Measurements from ENCODE around the gene CHRNA9. TPM values are rescaled to one million over a fixed set of nuclear protein-coding genes. Genes with fewer than 3 reads are reported as not detected.

The CHRNA9 gene
- total RNA-seq, 2 experiments from 2014 or later = 0.26 to 0.82 TPM

DNA sequence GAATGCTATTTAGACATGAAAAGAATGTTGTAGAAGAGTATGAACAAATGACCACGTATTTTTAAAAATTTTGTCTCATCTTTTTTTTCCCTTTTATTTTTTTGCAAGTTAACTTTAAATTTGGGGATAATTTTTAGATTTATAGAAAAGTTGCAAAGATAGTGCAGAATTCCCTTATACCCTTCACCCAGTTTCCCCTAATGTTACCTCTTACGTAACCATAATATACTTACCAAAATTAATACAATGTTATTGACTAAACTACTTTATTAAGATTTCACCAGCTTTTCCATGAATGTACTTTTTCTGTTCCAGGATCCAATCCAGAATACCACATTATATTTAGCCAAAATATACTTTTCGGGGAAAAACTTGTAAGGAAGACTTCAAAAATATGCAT is 12.3 kb downstream of the CHRNA9 start:
- peaks cover 7% of the 10 kb centered on the region for H3K9me3 Mint-ChIP-seq (ENCODE audit: insufficient read depth)
- no peak overlapping the region for H3K4me3 Mint-ChIP-seq
- H3K36me3 Mint-ChIP-seq (ENCODE audit: low read depth) = peaks cover 6% of the 10 kb centered on the region
- DNase-seq (no peak), ATAC-seq (no peak)
- H3K27me3 Mint-ChIP-seq (ENCODE audit: low read depth) = peaks cover 3% of the 10 kb centered on the region
- POLR2A ChIA-PET = no interaction called here
- H3K27ac Mint-ChIP-seq = no peak overlapping the region
- H3K4me1 Mint-ChIP-seq (ENCODE audit: low read depth) = peaks cover 13% of the 10 kb centered on the region
- CTCF ChIA-PET = interaction anchor here (1.6 kb wide), 1 partner anchor 30 kb away, joined by 4 read pairs; no protein-coding TSS in a partner anchor

- H3K27ac Mint-ChIP-seq = no peak overlapping the region
- peaks cover 13% of the 10 kb centered on the region for H3K4me1 Mint-ChIP-seq (ENCODE audit: low read depth)
- no peaks in the 10 kb centered on the region for H3K27me3 Mint-ChIP-seq (ENCODE audit: low read depth)
- ChIA-PET CTCF (interaction anchor here (1.6 kb wide), 1 partner anchor 31 kb away, joined by 4 read pairs; no protein-coding TSS in a partner anchor), POLR2A (no interaction called here)
- H3K4me3 Mint-ChIP-seq = no peak overlapping the region
- peaks cover 4% of the 10 kb centered on the region for H3K9me3 Mint-ChIP-seq (ENCODE audit: insufficient read depth)
- ATAC-seq (no peak), DNase-seq (no peak)
- peaks cover 3% of the 10 kb centered on the region for H3K36me3 Mint-ChIP-seq (ENCODE audit: low read depth)
Measured at GRCh38 chr4:40348000-40348399, 12.9 kb downstream of the CHRNA9 start.

DNA sequence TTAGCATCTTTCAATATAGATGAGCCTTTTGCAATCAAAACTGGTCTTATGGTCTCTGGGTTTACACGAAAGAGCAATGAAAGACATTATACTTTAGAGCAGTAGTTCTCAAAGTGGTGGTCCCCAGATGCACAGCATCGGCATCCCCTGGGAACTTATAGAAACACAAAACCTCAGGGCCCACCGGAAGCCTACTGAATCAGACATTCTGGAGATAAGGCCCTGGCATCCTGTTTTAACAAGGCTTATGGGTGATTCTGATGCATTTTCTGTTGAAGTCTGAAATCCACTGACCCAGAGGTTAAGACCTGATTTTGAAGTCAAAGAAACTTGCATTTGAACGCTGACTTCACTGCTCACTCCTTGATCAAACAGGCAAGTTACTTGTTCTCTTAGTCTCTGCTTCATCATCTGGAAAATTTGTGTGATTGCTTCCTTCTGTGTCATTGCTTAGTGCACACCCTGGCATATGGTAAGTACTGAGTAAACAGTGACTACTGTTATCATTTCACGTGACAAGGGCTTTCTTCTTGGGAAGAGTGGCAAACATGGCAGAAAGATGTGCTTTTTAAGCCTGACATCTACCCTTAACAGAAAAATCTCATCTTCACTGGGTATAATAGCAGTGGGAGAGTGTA is 14.5 kb downstream of the CHRNA9 start:
- peaks cover 4% of the 10 kb centered on the region for H3K9me3 Mint-ChIP-seq (ENCODE audit: insufficient read depth)
- peak overlapping the region; percentile 64 for H3K27ac Mint-ChIP-seq
- ChIA-PET CTCF (no interaction called here), POLR2A (no interaction called here)
- DNase-seq = no peak
- peaks cover 13% of the 10 kb centered on the region for H3K4me1 Mint-ChIP-seq (ENCODE audit: low read depth)
- no peak overlapping the region for H3K4me3 Mint-ChIP-seq
- H3K27me3 Mint-ChIP-seq (ENCODE audit: low read depth) = no peaks in the 10 kb centered on the region
- peak; percentile 36 for ATAC-seq
- H3K36me3 Mint-ChIP-seq (ENCODE audit: low read depth) = peaks cover 3% of the 10 kb centered on the region

DNA sequence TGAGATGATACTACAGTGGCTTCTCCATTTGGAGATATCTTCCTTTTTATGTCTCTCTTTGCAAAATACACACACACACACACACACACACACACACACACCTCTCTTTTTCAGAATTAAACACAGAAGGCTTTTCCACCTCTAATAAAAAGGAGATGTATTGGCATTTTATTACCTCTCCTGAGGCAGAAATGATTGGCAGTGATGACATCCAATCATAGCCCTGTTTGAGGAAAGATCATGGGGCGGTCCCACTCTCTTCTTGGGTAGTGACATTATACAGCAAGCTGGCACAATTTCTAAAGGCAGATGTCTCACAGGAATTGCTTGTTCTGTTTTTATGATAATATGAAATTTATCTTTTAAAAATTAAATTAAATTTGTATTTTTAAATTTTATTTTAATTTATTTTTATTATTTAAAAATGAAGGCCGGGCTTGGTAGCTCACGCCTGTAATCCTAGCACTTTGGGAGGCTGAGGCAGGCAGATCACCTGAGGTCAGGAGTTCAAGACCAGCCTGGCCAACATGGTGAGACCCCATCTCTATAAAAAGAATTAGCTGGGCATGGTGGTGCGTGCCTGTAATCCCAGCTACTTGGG is 15.6 kb downstream of the CHRNA9 start:
- DNase-seq (no peak), ATAC-seq (no peak)
- Mint-ChIP-seq H3K4me3 (no peak overlapping the region), H3K27ac (no peak overlapping the region), H3K4me1 (ENCODE audit: low read depth) (peaks cover 13% of the 10 kb centered on the region), H3K36me3 (ENCODE audit: low read depth) (peaks cover 3% of the 10 kb centered on the region), H3K9me3 (ENCODE audit: insufficient read depth) (peaks cover 4% of the 10 kb centered on the region), H3K27me3 (ENCODE audit: low read depth) (no peaks in the 10 kb centered on the region)
- POLR2A ChIA-PET = no interaction called here
- CTCF ChIA-PET = no interaction called here

GRCh38 chr4:40354158-40354557 is 19.0 kb downstream of the CHRNA9 start:
- Mint-ChIP-seq H3K27me3 (ENCODE audit: low read depth) (peaks cover 6% of the 10 kb centered on the region), H3K4me1 (ENCODE audit: low read depth) (peaks cover 12% of the 10 kb centered on the region), H3K27ac (no peak overlapping the region), H3K4me3 (no peak overlapping the region), H3K36me3 (ENCODE audit: low read depth) (no peaks in the 10 kb centered on the region), H3K9me3 (ENCODE audit: insufficient read depth) (peaks cover 4% of the 10 kb centered on the region)
- DNase-seq = no peak
- ChIA-PET CTCF (interaction anchor here (0.6 kb wide), 1 partner anchor 96 kb away, joined by 3 read pairs; no protein-coding TSS in a partner anchor), POLR2A (no interaction called here)
- no peak for ATAC-seq

- Mint-ChIP-seq H3K4me1 (ENCODE audit: low read depth) (peaks cover 2% of the 10 kb centered on the region), H3K27ac (no peak overlapping the region), H3K9me3 (ENCODE audit: insufficient read depth) (peaks cover 4% of the 10 kb centered on the region), H3K36me3 (ENCODE audit: low read depth) (no peaks in the 10 kb centered on the region), H3K27me3 (ENCODE audit: low read depth) (peaks cover 8% of the 10 kb centered on the region), H3K4me3 (no peak overlapping the region)
- ChIA-PET CTCF (no interaction called here), POLR2A (no interaction called here)
- no peak for ATAC-seq
- DNase-seq = no peak
Measured at GRCh38 chr4:40355131-40355530, 20.0 kb downstream of the CHRNA9 start.

- POLR2A ChIA-PET = no interaction called here
Measured at GRCh38 chr4:40357738-40358137, 22.6 kb downstream of the CHRNA9 start.

DNA sequence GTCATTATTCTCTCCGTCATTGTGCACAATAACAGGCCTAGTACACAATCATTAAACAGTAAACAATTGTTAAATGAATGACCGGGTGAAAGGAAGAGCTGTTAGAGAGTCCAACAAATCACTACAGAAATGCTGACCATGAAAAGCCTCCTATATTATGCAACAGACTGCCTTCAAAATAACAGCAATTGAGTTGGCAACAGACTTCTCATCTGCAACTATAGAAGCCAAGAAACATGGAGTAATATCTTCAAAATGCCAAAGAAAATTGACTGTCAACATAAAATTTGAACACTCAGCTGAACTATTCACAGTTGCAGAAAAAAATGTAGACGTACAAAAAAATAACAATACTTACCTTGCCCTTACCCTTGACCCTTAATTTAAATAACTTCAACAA is 26.2 kb downstream of the CHRNA9 start:
- Mint-ChIP-seq H3K36me3 (ENCODE audit: low read depth) (no peaks in the 10 kb centered on the region), H3K9me3 (ENCODE audit: insufficient read depth) (peaks cover 3% of the 10 kb centered on the region), H3K4me3 (no peak overlapping the region), H3K27me3 (ENCODE audit: low read depth) (peaks cover 8% of the 10 kb centered on the region), H3K27ac (no peak overlapping the region), H3K4me1 (ENCODE audit: low read depth) (no peaks in the 10 kb centered on the region)
- ChIA-PET CTCF (no interaction called here), POLR2A (no interaction called here)
- no peak for DNase-seq
- ATAC-seq = no peak

More at GRCh38 chr4:40357738-40358137, 22.6 kb downstream of the CHRNA9 start:
- H3K4me3 Mint-ChIP-seq = no peak overlapping the region
- no peak overlapping the region for H3K27ac Mint-ChIP-seq
- H3K9me3 Mint-ChIP-seq (ENCODE audit: insufficient read depth) = peaks cover 3% of the 10 kb centered on the region
- CTCF ChIA-PET = no interaction called here
- no peaks in the 10 kb centered on the region for H3K4me1 Mint-ChIP-seq (ENCODE audit: low read depth)
- no peaks in the 10 kb centered on the region for H3K36me3 Mint-ChIP-seq (ENCODE audit: low read depth)
- no peak for DNase-seq
- ATAC-seq = no peak
- peaks cover 8% of the 10 kb centered on the region for H3K27me3 Mint-ChIP-seq (ENCODE audit: low read depth)

DNA sequence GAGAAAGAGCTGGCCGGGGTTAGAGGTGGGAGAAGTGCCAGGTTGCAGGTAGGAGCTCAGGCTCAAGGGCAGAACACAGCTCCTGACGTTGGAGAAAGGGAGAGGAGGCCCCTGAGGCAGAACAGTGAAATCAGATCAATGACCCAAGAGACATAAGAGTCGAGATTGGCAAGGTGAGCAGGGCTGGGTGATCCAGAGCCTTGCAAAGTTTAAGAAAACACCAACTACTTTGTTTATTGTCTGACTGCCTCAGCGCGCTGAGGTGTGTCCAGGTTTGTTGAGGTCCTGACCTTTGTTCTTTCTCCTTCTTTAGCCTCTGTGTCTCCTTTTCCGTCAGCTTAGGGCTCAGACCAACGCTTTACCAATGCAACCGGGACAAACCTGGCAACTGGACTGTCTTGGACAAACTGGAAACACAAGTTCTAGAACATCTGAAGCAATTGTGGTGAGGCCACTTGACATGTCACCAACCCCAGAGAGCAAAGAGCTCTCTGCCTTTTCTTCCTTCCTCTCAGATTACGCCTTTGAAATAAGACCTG is 28.3 kb downstream of the CHRNA9 start:
- H3K36me3 Mint-ChIP-seq (ENCODE audit: low read depth) = no peaks in the 10 kb centered on the region
- no peaks in the 10 kb centered on the region for H3K4me1 Mint-ChIP-seq (ENCODE audit: low read depth)
- ATAC-seq = no peak
- CTCF ChIA-PET = no interaction called here
- DNase-seq = no peak
- peaks cover 2% of the 10 kb centered on the region for H3K27me3 Mint-ChIP-seq (ENCODE audit: low read depth)
- H3K4me3 Mint-ChIP-seq = no peak overlapping the region
- POLR2A ChIA-PET = no interaction called here
- no peak overlapping the region for H3K27ac Mint-ChIP-seq
- peaks cover 3% of the 10 kb centered on the region for H3K9me3 Mint-ChIP-seq (ENCODE audit: insufficient read depth)

- H3K4me1 Mint-ChIP-seq (ENCODE audit: low read depth) = no peaks in the 10 kb centered on the region
- DNase-seq (no peak), ATAC-seq (no peak)
- peaks cover 3% of the 10 kb centered on the region for H3K9me3 Mint-ChIP-seq (ENCODE audit: insufficient read depth)
- no peak overlapping the region for H3K4me3 Mint-ChIP-seq
- ChIA-PET CTCF (no interaction called here), POLR2A (no interaction called here)
- H3K27ac Mint-ChIP-seq = no peak overlapping the region
- H3K27me3 Mint-ChIP-seq (ENCODE audit: low read depth) = peaks cover 2% of the 10 kb centered on the region
- no peaks in the 10 kb centered on the region for H3K36me3 Mint-ChIP-seq (ENCODE audit: low read depth)
Measured at GRCh38 chr4:40363945-40364344, 28.8 kb downstream of the CHRNA9 start.

GRCh38 chr4:40365766-40366165 is 30.6 kb downstream of the CHRNA9 start:
- Mint-ChIP-seq H3K36me3 (ENCODE audit: low read depth) (no peaks in the 10 kb centered on the region), H3K4me3 (no peak overlapping the region), H3K27me3 (ENCODE audit: low read depth) (no peaks in the 10 kb centered on the region), H3K27ac (no peak overlapping the region), H3K4me1 (ENCODE audit: low read depth) (no peaks in the 10 kb centered on the region), H3K9me3 (ENCODE audit: insufficient read depth) (peaks cover 3% of the 10 kb centered on the region)
- POLR2A ChIA-PET = no interaction called here
- DNase-seq = no peak
- no peak for ATAC-seq
- CTCF ChIA-PET = no interaction called here

DNA sequence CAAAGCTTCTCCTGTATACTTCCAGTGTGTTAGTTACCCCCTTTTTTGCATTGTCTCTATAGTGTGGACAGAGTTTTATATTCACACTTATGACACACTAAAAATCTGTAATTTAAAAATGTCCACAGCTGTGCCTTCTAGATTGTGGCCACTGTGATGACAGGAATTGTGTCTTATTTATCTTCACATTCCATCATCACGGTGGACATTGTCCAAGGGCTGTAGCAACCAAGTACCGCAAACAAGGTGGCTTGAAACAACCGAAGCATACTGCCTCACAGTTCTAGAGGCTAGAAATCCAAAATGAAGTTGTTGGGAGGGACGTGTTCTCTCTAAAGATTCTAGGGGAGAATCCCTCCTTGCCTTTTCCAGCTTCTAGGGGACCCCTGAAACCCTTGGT is 32.3 kb downstream of the CHRNA9 start:
- CTCF ChIA-PET = interaction anchor here (0.7 kb wide), 1 partner anchor 42 kb away, joined by 3 read pairs; no protein-coding TSS in a partner anchor
- H3K4me1 Mint-ChIP-seq (ENCODE audit: low read depth) = no peaks in the 10 kb centered on the region
- H3K9me3 Mint-ChIP-seq (ENCODE audit: insufficient read depth) = no peaks in the 10 kb centered on the region
- no peak overlapping the region for H3K27ac Mint-ChIP-seq
- DNase-seq = no peak
- POLR2A ChIA-PET = interaction anchor here (0.6 kb wide), 1 partner anchor 210 kb away, joined by 3 read pairs; no protein-coding TSS in a partner anchor
- H3K36me3 Mint-ChIP-seq (ENCODE audit: low read depth) = no peaks in the 10 kb centered on the region
- no peak overlapping the region for H3K4me3 Mint-ChIP-seq
- H3K27me3 Mint-ChIP-seq (ENCODE audit: low read depth) = no peaks in the 10 kb centered on the region
- no peak for ATAC-seq
